Spinal cord (tissue), 10 donors: ENCODE results near the gene ZNF534. TPM values are rescaled to one million over a fixed set of nuclear protein-coding genes. Genes with fewer than 3 reads are reported as not detected.
"Not testable (repeated sequence)": the region's sequence is repeated elsewhere in the genome, so short reads cannot be mapped to it uniquely, and the experiment has no call there.

Experiments
- DNase-seq, 6 donors: peaks; one replicate each; pipeline versions ENCODE4 v3.0.0 to v3.0.0-alpha.2; 2013 to 2015; ENCODE audit warnings: low spot score in 6 of 6, low read depth in 4 of 6
- H3K27ac ChIP-seq: one replicate; pipeline ENCODE4 v1.5.1; 2013; ENCODE audit warnings: low read depth, low read length, control low read depth
- H3K27me3 ChIP-seq: one replicate; pipeline ENCODE4 v1.6.1; 2013; ENCODE audit warnings: low read length; ENCODE audit not compliant: control insufficient read depth, insufficient read depth
- H3K36me3 ChIP-seq: one replicate; pipeline ENCODE4 v1.6.1; 2013; ENCODE audit warnings: low read length; ENCODE audit not compliant: control insufficient read depth, insufficient read depth
- H3K4me1 ChIP-seq: one replicate; pipeline ENCODE4 v1.6.1; 2013; ENCODE audit warnings: low read length; ENCODE audit not compliant: control insufficient read depth, insufficient read depth
- H3K4me3 ChIP-seq: one replicate; pipeline ENCODE4 v1.5.1; 2013; ENCODE audit warnings: low read depth, low read length, control low read depth
- H3K9me3 ChIP-seq: one replicate; pipeline ENCODE4 v1.6.1; 2013; ENCODE audit warnings: low read length; ENCODE audit not compliant: control insufficient read depth, insufficient read depth
- WGBS: methylation state at CpG from one replicate; pipeline ENCODE4 v1.1.5; 2013; ENCODE audit warnings: missing lambda C conversion rate; ENCODE audit not compliant: insufficient coverage; 5-methylcytosine and 5-hydroxymethylcytosine counted together
- polyA plus RNA-seq, 2 donors: library from polyadenylated mRNA; unstranded; fragments of 120-200 nt; gene quantifications; one replicate each; pipeline ENCODE4 v1.2.1, GENCODE V29; 2013; ENCODE audit not compliant: insufficient read length in 2 of 2
- total RNA-seq, 2 donors: library from RNA; depleted of rRNA in 1 of 2; stranded (reverse); fragments of 120-200 nt in 1 of 2; fragments of >200 nt in 1 of 2; gene quantifications; one replicate each; pipeline versions ENCODE4 v1.2.3 to v1.2.4, GENCODE V29; 2013 to 2014
- donor health status: healthy.

ZNF534 gene
- total and polyA plus RNA-seq, 4 donors: 0.40 to 1.7 (median 0.96) TPM

DNA sequence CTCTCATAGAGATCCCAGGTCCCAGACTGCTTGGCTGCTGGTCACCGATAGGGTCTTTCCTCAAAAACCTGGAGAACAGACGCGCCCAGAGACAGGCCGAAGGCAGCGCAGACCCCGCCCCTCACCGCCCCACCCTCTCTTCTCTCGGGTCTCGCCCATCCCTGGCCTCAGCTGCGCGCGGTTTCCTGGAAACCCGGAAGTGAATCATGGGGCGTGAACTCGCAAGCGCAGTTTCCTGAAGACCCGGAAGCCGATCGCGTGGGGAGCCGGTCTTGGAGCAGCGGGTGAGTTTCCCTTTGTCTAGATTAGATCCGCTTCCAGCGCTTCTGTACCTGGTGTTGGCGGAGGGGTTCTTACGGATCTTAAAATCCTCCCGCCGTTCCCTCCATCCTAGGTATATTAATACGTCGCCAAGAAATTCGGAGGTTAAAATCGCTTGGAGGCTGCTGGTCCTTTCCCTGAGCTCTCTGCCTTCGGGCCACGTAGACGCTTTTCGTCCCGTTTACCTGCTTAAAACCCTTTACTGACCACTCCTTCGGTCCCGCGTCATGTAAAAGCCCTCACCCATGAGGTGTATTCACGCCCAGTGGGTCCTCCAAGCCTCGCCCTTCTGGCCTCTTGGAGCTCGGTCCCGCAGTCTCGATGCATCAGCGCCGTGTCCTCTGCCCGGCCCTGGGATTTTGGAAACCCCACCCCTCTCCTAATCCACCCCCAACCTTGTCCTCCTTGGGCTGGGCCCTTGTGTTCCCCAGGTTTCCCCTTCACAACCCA is 24.6 kb downstream of the ZNF534 start, which contains the start of gene ZNF578:
Gene ZNF578 (plus strand): TSS at position 230 of the 771 bp plus-strand sequence. CDS start 48,293 bp downstream, outside the sequence.
- H3K27ac ChIP-seq: no peak within 1 kb of the TSS
- peaks cover 10% of the 10 kb centered on the region for H3K9me3 ChIP-seq
- no peaks in the 10 kb centered on the region for H3K4me1 ChIP-seq
- WGBS: under 1% methylated on average over 44 of the region's 48 CpGs
- peak within 1 kb of the TSS; percentile 49 for H3K4me3 ChIP-seq
- peaks cover 24% of the 10 kb centered on the region for H3K36me3 ChIP-seq
- H3K27me3 ChIP-seq: peaks cover 2% of the 10 kb centered on the region
- DNase-seq: peak; percentile 71 to 98 (median 85)

DNA sequence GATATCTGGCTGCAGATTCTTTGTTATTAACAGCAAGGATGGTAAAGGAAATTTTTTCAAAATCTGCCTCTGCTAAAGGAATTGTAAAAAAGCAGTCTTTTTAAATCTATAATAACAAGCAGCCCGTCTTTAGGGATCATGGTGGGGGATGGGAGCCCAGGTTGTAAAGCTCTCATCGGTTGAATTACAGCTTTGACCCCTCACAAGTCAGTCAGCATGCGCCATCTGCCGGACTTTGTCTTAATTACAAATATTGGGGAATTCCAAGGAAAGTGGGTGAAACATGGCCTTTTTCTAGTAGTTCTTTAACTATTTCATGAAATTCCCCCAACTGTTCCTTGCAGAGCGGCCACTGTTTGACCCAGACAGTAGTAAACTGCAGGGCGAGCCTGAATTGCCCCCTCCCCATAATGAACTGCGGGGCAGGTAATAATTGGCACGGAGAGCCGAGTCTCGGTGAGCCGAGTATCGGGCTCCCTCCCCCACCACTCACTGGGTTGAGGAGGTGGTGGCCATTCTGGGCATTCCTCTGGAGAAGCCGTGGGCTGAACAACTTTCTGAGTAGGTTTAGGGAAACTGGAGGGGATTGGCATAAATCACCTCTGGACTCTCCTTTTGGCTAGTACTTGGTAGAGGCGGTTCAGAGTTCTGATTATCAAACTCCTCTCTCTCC is 36.0 kb downstream of the ZNF534 start:
- WGBS: 100% methylated on average over 1 of the region's 14 CpGs
- H3K36me3 ChIP-seq: no peaks in the 10 kb centered on the region
- peaks cover 52% of the 10 kb centered on the region for H3K9me3 ChIP-seq
- H3K4me3 ChIP-seq: no peak overlapping the region
- H3K27ac ChIP-seq: no peak overlapping the region
- no peak for DNase-seq
- H3K4me1 ChIP-seq: no peaks in the 10 kb centered on the region
- no peaks in the 10 kb centered on the region for H3K27me3 ChIP-seq

DNA sequence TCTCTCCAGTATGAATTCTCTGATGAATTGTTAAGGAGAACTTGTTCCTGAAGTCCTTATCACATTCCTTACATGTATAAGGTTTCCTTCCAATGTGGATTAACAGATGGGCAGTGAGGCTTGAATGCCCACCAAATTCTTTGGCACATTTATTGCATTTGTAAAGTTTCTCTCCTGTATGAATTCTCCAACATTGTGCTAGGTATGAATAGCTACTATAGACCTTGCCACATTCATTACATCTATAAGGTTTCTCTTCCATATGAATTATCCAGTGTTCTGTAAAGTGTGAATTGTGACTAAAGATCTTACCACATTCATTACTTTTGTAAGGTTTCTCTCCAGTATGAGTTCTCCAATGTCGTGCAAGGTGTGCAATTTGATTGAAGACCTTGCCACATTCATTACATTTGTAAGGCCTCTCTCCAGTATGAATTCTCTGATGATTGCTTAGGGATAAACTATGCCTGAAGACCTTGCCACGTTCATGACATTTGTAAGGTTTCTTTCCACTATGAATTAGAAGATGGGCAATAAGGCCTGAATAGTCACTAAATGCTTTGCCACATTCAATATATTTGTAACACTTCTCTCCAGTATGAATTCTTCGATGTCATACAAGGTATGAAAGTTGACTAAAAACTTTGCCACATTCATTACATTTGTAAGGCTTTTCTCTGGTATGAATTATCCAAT is 44.9 kb downstream of the ZNF534 start:
- no peak for DNase-seq
- no CpG with 5 or more reads among the region's 3 CpGs for WGBS
- Histone ChIP-seq H3K4me1 (no peaks in the 10 kb centered on the region), H3K27ac (no peak overlapping the region), H3K4me3 (no peak overlapping the region), H3K27me3 (no peaks in the 10 kb centered on the region), H3K9me3 (peaks cover 72% of the 10 kb centered on the region), H3K36me3 (no peaks in the 10 kb centered on the region)

DNA sequence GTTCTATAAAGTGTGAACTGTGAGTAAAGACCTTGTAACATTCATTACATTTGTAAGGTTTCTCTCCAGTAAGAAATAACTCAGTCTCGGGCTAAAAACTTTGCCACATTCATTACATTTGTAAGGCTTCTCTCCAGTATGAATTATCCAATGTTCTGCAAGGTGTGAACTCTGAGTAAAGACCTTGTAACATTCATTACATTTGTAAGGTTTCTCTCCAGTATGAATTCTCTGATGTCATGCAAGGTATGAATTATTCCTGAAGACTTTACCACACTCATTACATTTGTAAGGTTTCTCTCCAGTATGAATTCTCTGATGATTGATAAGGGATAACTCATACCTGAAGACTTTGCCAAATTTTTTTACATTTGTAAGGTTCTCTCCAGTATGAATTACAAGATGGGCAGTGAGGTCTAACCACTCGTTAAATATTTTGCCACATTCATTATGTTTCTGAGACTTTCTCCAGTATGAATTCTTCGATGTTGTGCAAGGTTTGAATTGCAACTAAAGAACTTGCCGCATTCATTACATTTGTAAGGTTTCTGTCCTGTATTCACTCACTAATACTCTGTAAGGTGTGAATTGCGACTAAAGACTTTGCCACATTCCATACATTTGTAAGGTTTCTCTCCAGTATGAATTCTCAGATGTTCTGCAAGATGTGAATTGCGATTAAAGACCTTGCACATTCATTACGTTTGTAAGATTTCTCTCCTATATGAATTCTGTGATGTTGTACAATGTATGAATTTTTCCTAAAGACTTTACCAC is 45.6 kb downstream of the ZNF534 start:
- no peaks in the 10 kb centered on the region for H3K27me3 ChIP-seq
- no CpG with 5 or more reads among the region's 7 CpGs for WGBS
- no peak for DNase-seq

DNA sequence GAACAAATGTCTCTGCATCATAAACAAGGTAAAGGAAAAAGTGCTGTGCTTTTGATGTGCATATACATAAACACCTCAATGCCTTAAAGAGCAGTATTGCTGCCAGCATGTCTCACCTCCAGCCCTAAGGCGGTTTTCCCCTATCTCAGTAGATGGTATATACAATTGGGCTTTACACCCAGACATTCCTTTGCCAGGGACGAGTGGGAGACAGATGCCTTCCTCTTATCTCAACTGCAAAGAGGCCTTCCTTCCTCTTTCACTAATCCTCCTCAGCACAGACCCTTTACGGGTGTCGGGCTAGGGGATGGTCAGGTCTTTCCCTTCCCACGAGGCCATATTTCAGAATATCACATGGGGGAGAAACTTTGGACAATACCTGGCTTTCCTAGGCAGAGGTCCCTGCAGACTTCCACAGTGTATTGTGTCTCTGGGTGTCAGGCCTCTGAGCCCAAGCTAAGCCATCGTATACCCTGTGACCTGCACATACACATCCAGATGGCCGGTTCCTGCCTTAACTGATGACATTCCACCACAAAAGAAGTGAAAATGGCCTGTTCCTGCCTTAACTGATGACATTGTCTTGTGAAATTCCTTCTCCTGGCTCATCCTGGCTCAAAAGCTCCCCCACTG is 55.3 kb downstream of the ZNF534 start:
- H3K27me3 ChIP-seq, DNase-seq, H3K4me1 ChIP-seq, H3K4me3 ChIP-seq, H3K36me3 ChIP-seq, H3K27ac ChIP-seq: not testable (repeated sequence)
- WGBS: no CpG with 5 or more reads among the region's 7 CpGs
- H3K9me3 ChIP-seq: peaks cover 27% of the 10 kb centered on the region

More for the DNA sequence above, 45.6 kb downstream of the ZNF534 start:
- Histone ChIP-seq H3K27ac (no peak overlapping the region), H3K4me1 (no peaks in the 10 kb centered on the region), H3K9me3 (peaks cover 71% of the 10 kb centered on the region), H3K4me3 (no peak overlapping the region), H3K36me3 (no peaks in the 10 kb centered on the region)

DNA sequence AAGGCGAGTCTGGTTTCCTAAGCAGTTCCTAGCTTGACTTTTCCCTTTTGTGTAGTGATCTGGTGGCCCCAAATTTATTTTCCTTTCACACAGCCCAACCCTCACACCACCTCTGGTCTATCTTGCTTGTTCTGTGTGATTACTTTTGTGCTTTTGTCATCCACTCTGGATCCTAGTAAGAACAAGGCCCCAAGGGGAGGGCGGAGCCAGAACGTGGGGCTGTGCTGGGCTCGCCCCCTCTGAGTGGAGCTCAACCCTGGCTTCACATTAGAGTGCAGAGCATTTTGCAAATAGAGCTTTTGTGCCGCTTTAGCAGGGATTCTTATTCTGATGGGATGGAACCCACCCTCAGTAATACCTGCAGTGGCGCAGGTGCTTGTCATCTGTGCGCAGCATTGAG is 56.1 kb downstream of the ZNF534 start:
- not testable (repeated sequence) for DNase-seq, H3K27me3 ChIP-seq, H3K4me3 ChIP-seq, H3K4me1 ChIP-seq, H3K27ac ChIP-seq, H3K36me3 ChIP-seq
- H3K9me3 ChIP-seq: peaks cover 25% of the 10 kb centered on the region
- no CpG with 5 or more reads among the region's 7 CpGs for WGBS

DNA sequence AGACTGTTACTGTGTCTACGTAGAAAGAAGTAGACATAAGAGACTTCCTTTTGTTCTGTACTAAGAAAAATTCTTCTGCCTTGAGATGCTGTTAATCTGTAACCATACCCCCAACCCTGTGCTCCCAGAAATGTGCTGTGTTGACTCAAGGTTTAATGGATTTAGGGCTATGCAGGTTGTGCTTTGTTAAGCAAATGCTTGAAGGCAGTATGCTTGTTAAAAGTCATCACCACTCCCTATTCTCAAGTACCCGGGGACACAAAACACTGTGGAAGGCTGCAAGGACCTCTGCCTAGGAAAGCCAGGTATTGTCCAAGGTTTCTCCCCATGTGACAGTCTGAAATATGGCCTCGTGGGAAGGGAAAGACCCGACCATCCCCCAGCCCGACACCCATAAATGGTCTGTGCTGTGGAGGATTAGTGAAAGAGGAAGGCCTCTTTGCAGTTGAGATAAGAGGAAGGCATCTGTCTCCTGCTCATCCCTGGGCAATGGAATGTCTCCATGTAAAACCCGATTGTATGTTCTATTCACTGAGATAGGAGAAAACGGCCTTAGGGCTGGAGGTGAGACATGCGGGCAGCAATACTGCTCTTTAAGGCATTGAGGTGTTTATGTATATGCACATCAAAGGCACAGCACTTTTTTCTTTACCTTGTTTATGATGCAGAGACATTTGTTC is 56.8 kb downstream of the ZNF534 start:
- H3K4me1 ChIP-seq, H3K27ac ChIP-seq, H3K36me3 ChIP-seq, H3K4me3 ChIP-seq, DNase-seq, H3K27me3 ChIP-seq: not testable (repeated sequence)
- whole genome bisulfite sequencing: 14% methylated on average over 2 of the region's 8 CpGs
- peaks cover 22% of the 10 kb centered on the region for H3K9me3 ChIP-seq

DNA sequence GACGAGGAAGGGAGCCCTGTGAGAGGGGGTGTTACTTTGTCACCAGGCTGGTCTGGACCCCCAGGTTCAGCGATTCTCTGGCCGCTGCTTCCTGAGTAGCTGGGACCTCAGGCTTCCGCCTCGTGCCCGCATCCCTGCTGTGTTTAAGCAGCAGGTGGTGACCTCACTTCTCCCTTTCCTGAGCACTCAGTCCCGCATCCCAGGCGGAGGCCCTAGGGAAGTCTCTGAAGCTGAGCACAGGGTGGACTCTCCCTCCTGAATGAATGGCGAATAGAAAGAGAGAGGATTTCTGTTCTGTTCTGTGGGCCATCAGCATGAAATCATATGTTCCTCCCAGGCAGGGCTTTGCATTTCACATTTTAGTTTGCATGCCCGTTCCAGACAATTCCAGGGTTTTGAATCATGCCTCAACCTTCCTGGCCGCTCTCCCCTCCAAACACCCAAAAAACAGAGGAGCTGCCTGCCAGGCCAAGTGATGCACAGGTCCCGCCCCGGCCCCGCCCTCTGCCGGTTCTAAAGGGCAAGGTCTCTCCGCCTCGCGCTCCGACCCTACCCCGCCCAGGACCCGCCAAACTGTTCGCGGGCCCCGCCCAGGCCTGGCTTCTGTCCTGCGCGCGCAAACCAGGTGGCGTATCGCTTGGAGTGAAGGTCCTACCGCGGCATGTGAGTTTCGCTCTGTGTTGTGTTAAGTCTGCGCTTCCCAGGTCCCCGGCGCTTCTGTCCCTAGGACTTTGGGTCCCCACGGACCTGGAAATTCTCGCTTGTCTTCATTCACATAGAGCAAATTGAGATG is 63.4 kb downstream of the ZNF534 start:
- Histone ChIP-seq H3K27me3 (no peaks in the 10 kb centered on the region), H3K9me3 (peaks cover 1% of the 10 kb centered on the region), H3K36me3 (peaks cover 24% of the 10 kb centered on the region), H3K4me1 (no peaks in the 10 kb centered on the region), H3K4me3 (no peak overlapping the region), H3K27ac (no peak overlapping the region)
- no peak for DNase-seq
- 26% methylated on average over 33 of the region's 37 CpGs for WGBS
